Left lung (tissue), 10 donors: ENCODE data around the gene SULT4A1. TPM values are rescaled to one million over a fixed set of nuclear protein-coding genes. Genes with fewer than 3 reads are reported as not detected.

Experiments
- ATAC-seq: fragments of 200-7000 bp; cut with Tn5 transposase; one replicate; pipeline ENCODE4 v1.9.1; 2020; ENCODE audit warnings: moderate library complexity
- DNase-seq, 4 donors: peaks; one replicate each; pipeline ENCODE4 v3.0.0-alpha.2; 2013 to 2020
- H3K27ac ChIP-seq, 2 donors: fragments of 200-600 bp; sonication (generic) in 1 of 2; one replicate each; pipeline versions ENCODE4 v1.5.0 to v1.8.0; 2020 to 2021
- H3K27me3 ChIP-seq, 2 donors: fragments of 200-600 bp; sonication (generic) in 1 of 2; one replicate each; pipeline versions ENCODE4 v1.5.0 to v1.8.0; 2020 to 2021
- H3K36me3 ChIP-seq, 2 donors: fragments of 200-600 bp; sonication (generic) in 1 of 2; one replicate each; pipeline versions ENCODE4 v1.5.0 to v1.8.0; 2020 to 2021
- H3K4me1 ChIP-seq, 2 donors: fragments of 200-600 bp; one replicate each; pipeline ENCODE4 v1.8.0; 2021
- H3K4me3 ChIP-seq, 2 donors: fragments of 200-600 bp; sonication (generic) in 1 of 2; one replicate each; pipeline versions ENCODE4 v1.5.0 to v1.8.0; 2020 to 2021; ENCODE audit warnings: mild to moderate bottlenecking in 1 of 2
- H3K9me3 ChIP-seq, 2 donors: fragments of 200-600 bp; sonication (generic) in 1 of 2; one replicate each; pipeline versions ENCODE4 v1.5.0 to v1.8.0; 2020 to 2021
- intact Hi-C, 2 donors: fragments of 100-400 bp; cut with DNase I; formaldehyde crosslinking; loops; one replicate each; pipeline versions ENCODE4 v1.11.2 to v1.14.2; 2022
- polyA plus RNA-seq, 6 donors: library from polyadenylated mRNA; unstranded; fragments of 120-200 nt; gene quantifications; one replicate each; pipeline ENCODE4 v1.2.1, GENCODE V29; 2013; ENCODE audit not compliant: insufficient read length in 6 of 6
- total RNA-seq, 2 donors: library from RNA; stranded (reverse); fragmentation: NEBNext Ultra II Directional; extraction: Animal tissue kit (Norgen Biotek cat#: 25700); gene quantifications; one replicate each; pipeline ENCODE4 v1.2.1, GENCODE V29; 2021
- TF ChIP-seq, protein P1 (sequence below), 2 donors: fragments of 200-600 bp; sonication (generic) in 1 of 2; IDR thresholded peaks; one replicate each; pipeline versions ENCODE4 v1.5.0 to v1.8.0; 2021; ENCODE audit warnings: antibody characterized with exemption in 2 of 2
- donor health status: DM: no; HTN: yes; CAD: no.
- donor health status: DM: no; HTN: no; CAD: no.

The SULT4A1 gene
- total and polyA plus RNA-seq, 8 donors: 0.85 to 2.5 (median 1.6) TPM; not detected in 2

DNA sequence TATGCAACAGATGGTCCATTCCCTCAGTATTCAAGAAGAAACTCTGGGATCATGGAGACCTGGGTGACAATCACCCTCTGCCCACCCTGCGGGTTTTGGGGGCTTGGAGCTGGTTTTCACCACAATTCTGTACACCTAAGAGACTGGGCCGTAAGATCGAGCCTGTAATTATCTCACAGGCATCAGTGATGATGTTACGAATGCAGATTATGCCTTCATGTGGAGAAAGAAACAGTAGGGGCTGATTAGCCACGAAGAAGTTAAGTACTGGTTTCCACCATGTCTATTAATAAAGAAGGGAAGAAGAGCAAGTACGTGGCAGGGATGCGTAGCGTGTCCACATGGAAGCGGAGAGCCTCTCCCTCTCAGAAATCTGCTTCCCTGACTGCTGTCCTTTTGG, 44.9 kb downstream of the SULT4A1 start:
- no peak overlapping the region for H3K4me3 ChIP-seq
- no peak overlapping the region for H3K27ac ChIP-seq
- no peaks in the 10 kb centered on the region for H3K9me3 ChIP-seq
- H3K27me3 ChIP-seq: peaks cover 0 to 19% of the 10 kb centered on the region in 2 donors
- ATAC-seq (no peak), DNase-seq (no peak)
- intact Hi-C loops: no loop called here
- TF ChIP-seq, protein P1, sequence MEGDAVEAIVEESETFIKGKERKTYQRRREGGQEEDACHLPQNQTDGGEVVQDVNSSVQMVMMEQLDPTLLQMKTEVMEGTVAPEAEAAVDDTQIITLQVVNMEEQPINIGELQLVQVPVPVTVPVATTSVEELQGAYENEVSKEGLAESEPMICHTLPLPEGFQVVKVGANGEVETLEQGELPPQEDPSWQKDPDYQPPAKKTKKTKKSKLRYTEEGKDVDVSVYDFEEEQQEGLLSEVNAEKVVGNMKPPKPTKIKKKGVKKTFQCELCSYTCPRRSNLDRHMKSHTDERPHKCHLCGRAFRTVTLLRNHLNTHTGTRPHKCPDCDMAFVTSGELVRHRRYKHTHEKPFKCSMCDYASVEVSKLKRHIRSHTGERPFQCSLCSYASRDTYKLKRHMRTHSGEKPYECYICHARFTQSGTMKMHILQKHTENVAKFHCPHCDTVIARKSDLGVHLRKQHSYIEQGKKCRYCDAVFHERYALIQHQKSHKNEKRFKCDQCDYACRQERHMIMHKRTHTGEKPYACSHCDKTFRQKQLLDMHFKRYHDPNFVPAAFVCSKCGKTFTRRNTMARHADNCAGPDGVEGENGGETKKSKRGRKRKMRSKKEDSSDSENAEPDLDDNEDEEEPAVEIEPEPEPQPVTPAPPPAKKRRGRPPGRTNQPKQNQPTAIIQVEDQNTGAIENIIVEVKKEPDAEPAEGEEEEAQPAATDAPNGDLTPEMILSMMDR (IDR thresholded peaks at IDR 0.05): no peak
- H3K36me3 ChIP-seq: no peaks in the 10 kb centered on the region
- peaks cover 5 to 9% of the 10 kb centered on the region in 2 donors for H3K4me1 ChIP-seq

DNA sequence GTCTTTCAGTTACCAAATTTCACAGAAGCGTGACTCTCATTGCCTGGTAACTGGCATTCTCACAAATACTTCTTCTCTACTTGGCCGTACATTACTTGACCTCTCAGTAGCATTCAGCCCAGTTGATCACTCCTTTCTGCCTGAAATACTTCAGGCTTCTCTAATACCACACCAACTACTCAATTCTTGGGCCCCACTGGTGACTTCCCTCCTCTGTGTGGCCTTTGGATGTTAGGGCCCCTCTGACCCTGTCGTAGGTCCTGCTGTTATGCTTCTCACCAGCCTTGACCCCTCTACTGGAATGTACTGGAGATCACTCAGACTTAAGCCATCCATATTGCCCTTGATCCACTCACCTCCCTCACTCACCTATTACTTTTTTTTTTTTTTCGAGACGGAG, 48.0 kb downstream of the SULT4A1 start:
- Histone ChIP-seq H3K36me3 (no peaks in the 10 kb centered on the region), H3K9me3 (no peaks in the 10 kb centered on the region), H3K4me3 (no peak overlapping the region), H3K27me3 (no peaks in the 10 kb centered on the region), H3K4me1 (peaks cover 5 to 16% of the 10 kb centered on the region in 2 donors), H3K27ac (no peak overlapping the region)
- no peak for DNase-seq
- ATAC-seq: no peak
- intact Hi-C loops: no loop called here
- TF ChIP-seq, protein P1 (IDR thresholded peaks at IDR 0.05): no peak

DNA sequence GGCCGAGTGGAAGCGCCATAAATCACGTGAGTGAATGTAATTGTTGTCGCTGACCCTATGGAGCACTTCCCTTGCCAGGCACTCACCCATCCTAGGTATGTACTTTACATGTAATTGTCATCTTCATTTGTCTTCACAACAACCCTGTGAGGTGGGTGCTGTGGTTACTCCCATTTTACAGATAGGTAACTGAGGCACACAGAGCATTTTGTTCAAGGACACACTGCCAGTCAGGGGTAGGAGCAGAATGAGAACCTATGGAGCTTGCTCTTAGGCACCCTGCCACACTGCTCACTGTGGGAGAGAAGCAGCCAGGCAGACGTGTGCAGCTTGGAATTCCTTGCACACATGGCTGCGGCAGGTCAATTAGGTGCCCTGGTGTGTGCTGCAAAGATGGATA, 49.4 kb downstream of the SULT4A1 start:
- Histone ChIP-seq H3K27me3 (no peaks in the 10 kb centered on the region), H3K4me3 (peak overlapping the region; percentile 80 to 82), H3K27ac (peak overlapping the region; percentile 70 to 84), H3K9me3 (no peaks in the 10 kb centered on the region), H3K36me3 (no peaks in the 10 kb centered on the region), H3K4me1 (peaks cover 5 to 16% of the 10 kb centered on the region in 2 donors)
- intact Hi-C loops: no loop called here
- TF ChIP-seq, protein P1 (IDR thresholded peaks at IDR 0.05): no peak
- ATAC-seq (no peak), DNase-seq (no peak)

DNA sequence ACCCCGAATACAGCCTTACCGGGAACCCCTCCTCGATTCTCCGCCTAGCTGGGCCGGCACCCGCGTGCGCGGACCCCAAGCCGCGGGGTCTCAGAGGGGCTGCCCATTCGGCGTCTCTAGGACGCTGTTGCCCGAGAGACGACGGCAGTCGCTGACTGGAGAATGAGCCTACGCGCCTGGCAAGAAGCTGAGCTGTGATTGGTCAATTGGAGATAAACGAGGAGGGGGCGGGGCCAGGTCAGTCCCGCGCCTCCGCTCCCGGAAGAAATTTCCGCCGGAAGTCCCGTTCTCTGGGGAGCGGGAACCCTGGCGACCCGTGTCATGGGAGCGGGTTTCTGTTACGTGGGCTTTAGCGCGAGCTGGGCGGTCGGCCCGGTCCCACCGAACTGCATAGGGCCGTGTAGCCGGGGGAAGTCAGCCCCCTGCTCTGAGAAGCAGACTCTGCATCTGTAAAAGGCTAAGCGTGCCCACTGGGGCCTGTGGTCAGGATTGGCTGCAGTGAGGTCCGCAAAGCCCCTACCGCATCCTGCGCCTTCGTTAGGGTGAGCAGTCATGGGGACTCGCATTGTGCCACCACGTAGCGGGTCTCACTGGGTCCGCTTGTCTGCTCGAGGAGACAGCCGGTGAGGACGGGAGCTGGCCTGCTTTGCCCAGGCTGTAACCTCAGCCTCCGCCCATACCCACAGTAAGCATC, 50.0 kb downstream of the SULT4A1 start, which contains the start of gene EFCAB6:
Gene EFCAB6, minus strand, starts transcription at position 157 of the 694 bp plus-strand sequence. CDS start 29,987 bp downstream, outside the sequence.
- H3K27me3 ChIP-seq: no peaks in the 10 kb centered on the region
- intact Hi-C loops: no loop called here

DNA sequence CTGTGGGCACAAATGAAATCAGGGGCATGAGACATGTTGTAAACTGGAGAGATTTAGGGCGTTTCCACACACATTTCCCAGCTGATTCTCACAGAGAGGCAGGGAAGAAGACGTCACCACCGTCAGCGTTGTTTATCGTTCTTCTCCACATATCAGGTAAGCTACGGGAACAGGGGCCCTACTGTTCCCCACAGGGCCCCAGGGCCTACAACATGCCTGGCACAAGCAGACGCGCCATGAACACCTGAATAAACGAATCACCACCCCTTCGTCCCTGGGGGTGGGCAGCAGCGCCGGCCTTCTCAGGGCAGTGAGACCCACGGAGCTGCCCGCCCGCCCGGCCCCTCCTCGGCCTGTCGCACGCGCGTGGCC, 50.5 kb downstream of the SULT4A1 start:
- Histone ChIP-seq H3K4me3 (peak overlapping the region; percentile 80 to 82), H3K4me1 (peaks cover 5 to 16% of the 10 kb centered on the region in 2 donors), H3K36me3 (no peaks in the 10 kb centered on the region), H3K27ac (peak overlapping the region in 1 of 2 donors; percentile 84), H3K27me3 (no peaks in the 10 kb centered on the region), H3K9me3 (no peaks in the 10 kb centered on the region)
- TF ChIP-seq, protein P1 (IDR thresholded peaks at IDR 0.05): no peak
- peak; percentile 59 for ATAC-seq
- DNase-seq: no peak
- intact Hi-C loops: no loop called here

More for the DNA sequence above, 50.0 kb downstream of the SULT4A1 start, which contains the start of gene EFCAB6:
- Histone ChIP-seq H3K4me1 (peaks cover 5 to 16% of the 10 kb centered on the region in 2 donors), H3K4me3 (peak within 1 kb of the TSS; percentile 80 to 82), H3K9me3 (no peaks in the 10 kb centered on the region), H3K36me3 (no peaks in the 10 kb centered on the region), H3K27ac (peak within 1 kb of the TSS; percentile 70 to 84)
- ATAC-seq (peak; percentile 99), DNase-seq (peak; percentile 90 to 97 (median 94))
- TF ChIP-seq, protein P1 (IDR thresholded peaks at IDR 0.05): no peak
